GM12878 (cell line): ENCODE data around the gene HHAT.

Experiments
- CBX5 ChIP-seq: sonication (generic); IDR thresholded peaks from 2 replicates; pipeline ENCODE4 v1.6.1; 2016; ENCODE audit warnings: low read depth, moderate library complexity, mild to moderate bottlenecking, inconsistent platforms
- EP300 ChIP-seq, 2 experiments: fragments of 150-350 bp in 1 of 2; IDR thresholded peaks; 2 replicates each; pipeline ENCODE4 v1.6.1; 2011 to 2012; ENCODE audit warnings: low read depth in 2 of 2, low read length in 2 of 2, borderline replicate concordance in 1 of 2, improper control_type of control experiment in 1 of 2, inconsistent platforms in 1 of 2; ENCODE audit not compliant: control insufficient read depth in 1 of 2
- IKZF2 ChIP-seq, 2 experiments: fragments of 450-650 bp; IDR thresholded peaks; 2 replicates each; pipeline ENCODE4 v1.6.1; 2017; ENCODE audit warnings: mild to moderate bottlenecking in 2 of 2, moderate library complexity in 2 of 2
- MYC ChIP-seq: IDR thresholded peaks from 2 replicates; pipeline ENCODE4 v1.6.1; 2011; ENCODE audit warnings: mild to moderate bottlenecking, low read length, moderate library complexity, inconsistent platforms; ENCODE audit not compliant: insufficient read depth, insufficient replicate concordance, insufficient read length, severe bottlenecking
- NRF1 ChIP-seq: conservative IDR thresholded peaks from 2 replicates; pipeline ENCODE4 v1.6.1; 2011; ENCODE audit warnings: mild to moderate bottlenecking, low read depth, low read length, improper control_type of control experiment
- POLR2A ChIP-seq: IDR thresholded peaks from 2 replicates; pipeline ENCODE4 v1.6.1; 2011; ENCODE audit warnings: low read depth, mild to moderate bottlenecking, low read length
- RAD21 ChIP-seq: IDR thresholded peaks from 2 replicates; pipeline ENCODE4 v1.6.1; 2011; ENCODE audit warnings: mild to moderate bottlenecking, low read depth, low read length, moderate library complexity; ENCODE audit not compliant: insufficient read depth
- SP1 ChIP-seq: IDR thresholded peaks from one replicate; pipeline ENCODE4 v1.6.1; 2011; ENCODE audit warnings: low read depth, low read length
- ZNF384 ChIP-seq: IDR thresholded peaks from 2 replicates; pipeline ENCODE4 v1.6.1; 2012; ENCODE audit warnings: low read depth, mild to moderate bottlenecking, low read length, improper control_type of control experiment, borderline replicate concordance
- ZNF622 ChIP-seq: fragments of 450-650 bp; IDR thresholded peaks from 2 replicates; pipeline ENCODE4 v1.6.1; 2017; ENCODE audit warnings: mild to moderate bottlenecking, inconsistent platforms
- TF ChIP-seq, protein P1 (sequence below): IDR thresholded peaks from 2 replicates; pipeline ENCODE4 v1.6.1; 2012; ENCODE audit warnings: mild to moderate bottlenecking, low read depth, low read length
- TF ChIP-seq, protein P2 (sequence below), 3 experiments: IDR thresholded peaks in 2 of 3; conservative IDR thresholded peaks in 1 of 3; 2 replicates each; pipeline ENCODE4 v1.5.1; 2011; ENCODE audit warnings: low read depth in 3 of 3, low read length in 3 of 3, mild to moderate bottlenecking in 3 of 3, control low read depth in 2 of 3, moderate library complexity in 2 of 3, inconsistent platforms in 1 of 3, mixed read lengths in 1 of 3; ENCODE audit not compliant: control insufficient read depth in 2 of 3, insufficient read depth in 1 of 3; ENCODE audit errors: extremely low read depth in 1 of 3
- TF ChIP-seq, protein P3 (sequence below): IDR thresholded peaks from 2 replicates; pipeline ENCODE4 v1.6.1; 2012; ENCODE audit warnings: low read length, inconsistent platforms
- TF ChIP-seq, protein P4 (sequence below): IDR thresholded peaks from 2 replicates; pipeline ENCODE4 v1.6.1; 2012; ENCODE audit warnings: low read depth, low read length, improper control_type of control experiment

DNA sequence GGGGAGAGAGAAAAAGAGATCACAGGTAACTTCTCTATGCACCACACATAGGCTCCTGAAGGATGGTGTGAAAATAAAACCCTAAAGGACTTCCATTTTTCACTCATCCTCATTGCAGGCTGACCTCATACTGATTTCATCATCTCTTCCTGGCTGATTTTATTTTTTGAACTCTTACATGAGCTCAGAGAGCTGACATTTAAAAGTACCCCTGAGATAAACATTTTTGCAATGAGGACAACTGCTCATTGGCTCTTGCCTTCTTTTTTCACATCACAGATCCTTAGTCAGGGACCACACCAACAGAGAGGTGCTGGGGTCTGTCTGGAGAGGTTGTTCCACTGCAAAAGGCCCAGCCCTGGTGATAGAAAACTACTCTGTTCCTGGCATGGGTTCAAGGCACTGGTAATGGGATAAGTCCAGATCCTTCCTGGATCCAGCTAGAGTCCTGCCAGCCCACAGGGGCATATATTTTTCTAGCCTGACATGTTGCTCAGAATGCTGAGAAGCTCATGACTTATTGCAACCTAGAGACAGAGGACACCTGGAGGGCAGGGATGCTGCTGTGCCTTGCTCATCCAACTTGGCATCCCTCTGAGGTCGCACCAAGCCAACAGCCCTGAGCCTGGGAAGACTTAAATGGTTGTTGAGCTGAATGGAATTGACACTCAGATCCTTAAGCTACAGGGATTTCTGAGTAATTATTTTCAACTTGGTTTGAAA, 360.0 kb downstream of the HHAT start:
- TF ChIP-seq POLR2A (no peak), ZNF622 (no peak), IKZF2 (IDR thresholded peaks at IDR 0.05) (no peak), RAD21 (no peak), CBX5 (no peak), SP1 (no peak), EP300 (IDR thresholded peaks at IDR 0.05; ENCODE audit: borderline replicate concordance in 1 of 2, control insufficient read depth in 1 of 2, low read depth in 2 of 2, low read length in 2 of 2) (no peak), MYC (no peak), NRF1 (no peak), ZNF384 (no peak)
- TF ChIP-seq, protein P1, sequence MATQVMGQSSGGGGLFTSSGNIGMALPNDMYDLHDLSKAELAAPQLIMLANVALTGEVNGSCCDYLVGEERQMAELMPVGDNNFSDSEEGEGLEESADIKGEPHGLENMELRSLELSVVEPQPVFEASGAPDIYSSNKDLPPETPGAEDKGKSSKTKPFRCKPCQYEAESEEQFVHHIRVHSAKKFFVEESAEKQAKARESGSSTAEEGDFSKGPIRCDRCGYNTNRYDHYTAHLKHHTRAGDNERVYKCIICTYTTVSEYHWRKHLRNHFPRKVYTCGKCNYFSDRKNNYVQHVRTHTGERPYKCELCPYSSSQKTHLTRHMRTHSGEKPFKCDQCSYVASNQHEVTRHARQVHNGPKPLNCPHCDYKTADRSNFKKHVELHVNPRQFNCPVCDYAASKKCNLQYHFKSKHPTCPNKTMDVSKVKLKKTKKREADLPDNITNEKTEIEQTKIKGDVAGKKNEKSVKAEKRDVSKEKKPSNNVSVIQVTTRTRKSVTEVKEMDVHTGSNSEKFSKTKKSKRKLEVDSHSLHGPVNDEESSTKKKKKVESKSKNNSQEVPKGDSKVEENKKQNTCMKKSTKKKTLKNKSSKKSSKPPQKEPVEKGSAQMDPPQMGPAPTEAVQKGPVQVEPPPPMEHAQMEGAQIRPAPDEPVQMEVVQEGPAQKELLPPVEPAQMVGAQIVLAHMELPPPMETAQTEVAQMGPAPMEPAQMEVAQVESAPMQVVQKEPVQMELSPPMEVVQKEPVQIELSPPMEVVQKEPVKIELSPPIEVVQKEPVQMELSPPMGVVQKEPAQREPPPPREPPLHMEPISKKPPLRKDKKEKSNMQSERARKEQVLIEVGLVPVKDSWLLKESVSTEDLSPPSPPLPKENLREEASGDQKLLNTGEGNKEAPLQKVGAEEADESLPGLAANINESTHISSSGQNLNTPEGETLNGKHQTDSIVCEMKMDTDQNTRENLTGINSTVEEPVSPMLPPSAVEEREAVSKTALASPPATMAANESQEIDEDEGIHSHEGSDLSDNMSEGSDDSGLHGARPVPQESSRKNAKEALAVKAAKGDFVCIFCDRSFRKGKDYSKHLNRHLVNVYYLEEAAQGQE, result no peak
- TF ChIP-seq, protein P2, sequence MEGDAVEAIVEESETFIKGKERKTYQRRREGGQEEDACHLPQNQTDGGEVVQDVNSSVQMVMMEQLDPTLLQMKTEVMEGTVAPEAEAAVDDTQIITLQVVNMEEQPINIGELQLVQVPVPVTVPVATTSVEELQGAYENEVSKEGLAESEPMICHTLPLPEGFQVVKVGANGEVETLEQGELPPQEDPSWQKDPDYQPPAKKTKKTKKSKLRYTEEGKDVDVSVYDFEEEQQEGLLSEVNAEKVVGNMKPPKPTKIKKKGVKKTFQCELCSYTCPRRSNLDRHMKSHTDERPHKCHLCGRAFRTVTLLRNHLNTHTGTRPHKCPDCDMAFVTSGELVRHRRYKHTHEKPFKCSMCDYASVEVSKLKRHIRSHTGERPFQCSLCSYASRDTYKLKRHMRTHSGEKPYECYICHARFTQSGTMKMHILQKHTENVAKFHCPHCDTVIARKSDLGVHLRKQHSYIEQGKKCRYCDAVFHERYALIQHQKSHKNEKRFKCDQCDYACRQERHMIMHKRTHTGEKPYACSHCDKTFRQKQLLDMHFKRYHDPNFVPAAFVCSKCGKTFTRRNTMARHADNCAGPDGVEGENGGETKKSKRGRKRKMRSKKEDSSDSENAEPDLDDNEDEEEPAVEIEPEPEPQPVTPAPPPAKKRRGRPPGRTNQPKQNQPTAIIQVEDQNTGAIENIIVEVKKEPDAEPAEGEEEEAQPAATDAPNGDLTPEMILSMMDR (IDR thresholded peaks at IDR 0.05 in 2 of 3, conservative IDR thresholded peaks at IDR 0.05 in 1 of 3; ENCODE audit: control insufficient read depth in 2 of 3, extremely low read depth in 1 of 3, insufficient read depth in 1 of 3, low read depth in 3 of 3, low read length in 3 of 3), result no peak
- TF ChIP-seq, protein P3, sequence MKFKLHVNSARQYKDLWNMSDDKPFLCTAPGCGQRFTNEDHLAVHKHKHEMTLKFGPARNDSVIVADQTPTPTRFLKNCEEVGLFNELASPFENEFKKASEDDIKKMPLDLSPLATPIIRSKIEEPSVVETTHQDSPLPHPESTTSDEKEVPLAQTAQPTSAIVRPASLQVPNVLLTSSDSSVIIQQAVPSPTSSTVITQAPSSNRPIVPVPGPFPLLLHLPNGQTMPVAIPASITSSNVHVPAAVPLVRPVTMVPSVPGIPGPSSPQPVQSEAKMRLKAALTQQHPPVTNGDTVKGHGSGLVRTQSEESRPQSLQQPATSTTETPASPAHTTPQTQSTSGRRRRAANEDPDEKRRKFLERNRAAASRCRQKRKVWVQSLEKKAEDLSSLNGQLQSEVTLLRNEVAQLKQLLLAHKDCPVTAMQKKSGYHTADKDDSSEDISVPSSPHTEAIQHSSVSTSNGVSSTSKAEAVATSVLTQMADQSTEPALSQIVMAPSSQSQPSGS, result no peak
- TF ChIP-seq, protein P4, sequence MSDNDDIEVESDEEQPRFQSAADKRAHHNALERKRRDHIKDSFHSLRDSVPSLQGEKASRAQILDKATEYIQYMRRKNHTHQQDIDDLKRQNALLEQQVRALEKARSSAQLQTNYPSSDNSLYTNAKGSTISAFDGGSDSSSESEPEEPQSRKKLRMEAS, result no peak
